Sigmoid colon (tissue), 4 donors: ENCODE data around the gene IL18BP.

Source experiments
- EP300 ChIP-seq, 4 donors: sonication (generic); formaldehyde crosslinking; IDR thresholded peaks; one replicate each; pipeline ENCODE4 v1.6.1; 2017; ENCODE audit warnings: antibody characterized with exemption in 4 of 4
- POLR2A ChIP-seq, 2 donors: fragments of 450-650 bp; IDR thresholded peaks; one replicate each; pipeline ENCODE4 v1.6.1; 2016; ENCODE audit warnings: antibody characterized with exemption in 2 of 2, mild to moderate bottlenecking in 2 of 2, moderate library complexity in 2 of 2
- POLR2AphosphoS5 ChIP-seq, 4 donors: sonication (generic); formaldehyde crosslinking; IDR thresholded peaks; one replicate each; pipeline ENCODE4 v1.6.1; 2017; ENCODE audit warnings: antibody characterized with exemption in 4 of 4
- TF ChIP-seq, protein P1 (sequence below), 4 experiments: fragments of 450-650 bp in 3 of 4; fragments of 200-600 bp in 1 of 4; IDR thresholded peaks; one replicate each; pipeline ENCODE4 v1.5.1; 2016 to 2019; ENCODE audit warnings: antibody characterized with exemption in 4 of 4, mild to moderate bottlenecking in 3 of 4, moderate library complexity in 2 of 4

DNA sequence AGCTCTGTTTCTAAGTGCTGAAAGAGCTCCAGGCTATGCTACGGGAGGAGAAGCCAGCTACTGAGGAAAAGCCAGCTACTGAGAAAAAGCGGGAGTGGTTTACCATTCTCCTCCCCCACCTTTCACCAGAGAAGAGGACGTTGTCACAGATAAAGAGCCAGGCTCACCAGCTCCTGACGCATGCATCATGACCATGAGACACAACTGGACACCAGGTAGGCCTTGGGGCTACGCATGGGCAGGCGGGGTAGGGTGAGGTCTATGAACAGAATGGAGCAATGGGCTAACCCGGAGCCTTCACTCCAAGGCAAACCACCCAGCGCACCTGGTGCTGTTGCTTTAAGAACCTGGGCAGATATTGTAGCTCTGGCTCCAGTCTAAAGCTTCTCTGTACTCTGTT is 1.1 kb downstream of the IL18BP start:
- TF ChIP-seq, protein P1, sequence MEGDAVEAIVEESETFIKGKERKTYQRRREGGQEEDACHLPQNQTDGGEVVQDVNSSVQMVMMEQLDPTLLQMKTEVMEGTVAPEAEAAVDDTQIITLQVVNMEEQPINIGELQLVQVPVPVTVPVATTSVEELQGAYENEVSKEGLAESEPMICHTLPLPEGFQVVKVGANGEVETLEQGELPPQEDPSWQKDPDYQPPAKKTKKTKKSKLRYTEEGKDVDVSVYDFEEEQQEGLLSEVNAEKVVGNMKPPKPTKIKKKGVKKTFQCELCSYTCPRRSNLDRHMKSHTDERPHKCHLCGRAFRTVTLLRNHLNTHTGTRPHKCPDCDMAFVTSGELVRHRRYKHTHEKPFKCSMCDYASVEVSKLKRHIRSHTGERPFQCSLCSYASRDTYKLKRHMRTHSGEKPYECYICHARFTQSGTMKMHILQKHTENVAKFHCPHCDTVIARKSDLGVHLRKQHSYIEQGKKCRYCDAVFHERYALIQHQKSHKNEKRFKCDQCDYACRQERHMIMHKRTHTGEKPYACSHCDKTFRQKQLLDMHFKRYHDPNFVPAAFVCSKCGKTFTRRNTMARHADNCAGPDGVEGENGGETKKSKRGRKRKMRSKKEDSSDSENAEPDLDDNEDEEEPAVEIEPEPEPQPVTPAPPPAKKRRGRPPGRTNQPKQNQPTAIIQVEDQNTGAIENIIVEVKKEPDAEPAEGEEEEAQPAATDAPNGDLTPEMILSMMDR (IDR thresholded peaks at IDR 0.05) = no peak
- TF ChIP-seq EP300 (IDR thresholded peaks at IDR 0.05) (no peak), POLR2A (IDR thresholded peaks at IDR 0.05) (no peak), POLR2AphosphoS5 (IDR thresholded peaks at IDR 0.05) (peak in 1 of 4 donors; percentile 6)
